Skeletal muscle satellite cell (primary cell): ENCODE results near the gene ZC3H6. TPM values are rescaled to one million over a fixed set of nuclear protein-coding genes. Genes with fewer than 3 reads are reported as not detected.
A peak's percentile ranks its signal among the peaks of the same experiment; 100 is the strongest.

Experiments
- H3K27me3 ChIP-seq: 2 replicates; pipeline ENCODE4 v1.7.0; 2013; ENCODE audit warnings: low read length; ENCODE audit not compliant: control insufficient read depth, insufficient read depth
- H3K36me3 ChIP-seq: 2 replicates; pipeline ENCODE4 v1.7.0; 2013; ENCODE audit warnings: mild to moderate bottlenecking, control low read depth, low read length; ENCODE audit not compliant: insufficient read depth
- H3K4me1 ChIP-seq: 2 replicates; pipeline ENCODE4 v1.7.0; 2013; ENCODE audit warnings: low read length; ENCODE audit not compliant: control insufficient read depth, insufficient read depth
- H3K4me2 ChIP-seq: 2 replicates; pipeline ENCODE4 v1.7.0; 2013; ENCODE audit warnings: mild to moderate bottlenecking, low read length
- H3K4me3 ChIP-seq: 2 replicates; pipeline ENCODE4 v1.7.0; 2013; ENCODE audit warnings: low read length
- H3K9ac ChIP-seq: 2 replicates; pipeline ENCODE4 v1.7.0; 2013; ENCODE audit warnings: mild to moderate bottlenecking, low read depth, low read length, moderate library complexity
- H3K9me3 ChIP-seq: replicated peaks from 2 replicates; pipeline ENCODE4 v1.7.0; 2013; ENCODE audit warnings: mild to moderate bottlenecking, control low read depth, low read length
- total RNA-seq: library from RNA; depleted of rRNA; stranded (reverse); fragments of >200 nt; gene quantifications from 2 replicates; pipeline ENCODE4 v1.2.3, GENCODE V29; 2012; rRNA removed

The ZC3H6 gene
- 2.0 and 2.8 TPM in 2 replicates for total RNA-seq

DNA sequence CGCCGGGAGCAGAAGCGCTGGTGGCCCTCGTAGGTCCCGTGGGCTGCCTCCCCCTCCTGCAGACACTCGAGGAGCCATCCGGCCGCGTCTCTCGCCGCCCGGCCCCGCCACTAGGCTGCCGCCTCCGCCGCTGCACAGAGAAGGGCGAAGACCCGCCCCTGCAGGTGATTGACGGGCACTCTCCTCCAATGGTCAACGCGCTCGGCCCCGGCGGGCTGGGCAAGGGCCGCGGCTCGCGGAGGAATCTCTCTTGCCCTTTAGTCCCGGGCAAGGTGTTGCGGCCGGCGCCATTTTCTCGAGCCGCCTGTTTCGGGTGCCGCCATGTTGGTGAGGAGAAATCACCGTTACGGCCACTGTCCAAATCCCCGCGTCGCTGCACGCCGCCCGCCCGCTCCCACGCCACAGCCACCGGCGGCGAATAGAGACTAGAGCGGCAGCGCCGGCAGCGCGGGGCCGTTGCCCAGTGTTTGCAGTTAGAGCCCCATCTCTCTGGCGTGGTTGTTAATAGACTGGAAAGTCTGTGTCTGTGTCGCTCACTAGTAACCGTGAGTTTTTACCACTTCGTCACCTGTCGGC is at the start of gene ZC3H6:
TSS of gene ZC3H6 (plus strand) at position 287 of the 576 bp plus-strand sequence. CDS start 398 bp downstream, outside the sequence.
- no peaks in the 10 kb centered on the region for H3K36me3 ChIP-seq
- peak within 1 kb of the TSS; percentile 91 for H3K4me2 ChIP-seq
- peak within 1 kb of the TSS; percentile 98 for H3K4me3 ChIP-seq
- H3K9ac ChIP-seq: peak within 1 kb of the TSS; percentile 100
- peaks cover 13% of the 10 kb centered on the region for H3K4me1 ChIP-seq
- no peaks in the 10 kb centered on the region for H3K9me3 ChIP-seq
- H3K27me3 ChIP-seq: no peaks in the 10 kb centered on the region

DNA sequence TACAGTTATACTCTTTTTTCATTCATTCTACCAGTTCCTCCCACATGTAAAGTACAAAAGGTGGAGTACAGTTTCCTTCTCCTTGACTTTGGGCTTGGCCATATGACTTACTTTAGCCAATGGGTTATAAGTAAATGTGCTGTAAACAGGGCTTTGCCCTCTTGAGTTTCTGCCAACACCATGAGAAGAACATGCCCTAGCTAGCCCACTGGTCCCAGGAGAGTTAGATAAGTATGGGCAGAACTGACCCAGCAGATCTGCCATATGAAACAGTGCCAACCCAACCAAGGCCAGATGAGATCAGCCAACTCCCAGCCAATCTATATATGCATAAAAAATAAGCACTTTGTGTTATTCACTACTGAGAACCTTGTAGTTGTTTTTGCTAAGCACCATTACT is 46.0 kb upstream of the ZC3H6 start:
- Histone ChIP-seq H3K4me2 (no peak overlapping the region), H3K9me3 (no peaks in the 10 kb centered on the region), H3K4me3 (no peak overlapping the region), H3K27me3 (no peaks in the 10 kb centered on the region), H3K36me3 (peaks cover 3% of the 10 kb centered on the region), H3K4me1 (no peaks in the 10 kb centered on the region), H3K9ac (no peak overlapping the region)

- no peak overlapping the region for H3K4me3 ChIP-seq
- peaks cover 3% of the 10 kb centered on the region for H3K36me3 ChIP-seq
- H3K9ac ChIP-seq: no peak overlapping the region
- no peaks in the 10 kb centered on the region for H3K27me3 ChIP-seq
- H3K4me2 ChIP-seq: no peak overlapping the region
- H3K4me1 ChIP-seq: no peaks in the 10 kb centered on the region
- H3K9me3 ChIP-seq: no peaks in the 10 kb centered on the region
Measured at GRCh38 chr2:112230371-112230770, 45.0 kb upstream of the ZC3H6 start.

DNA sequence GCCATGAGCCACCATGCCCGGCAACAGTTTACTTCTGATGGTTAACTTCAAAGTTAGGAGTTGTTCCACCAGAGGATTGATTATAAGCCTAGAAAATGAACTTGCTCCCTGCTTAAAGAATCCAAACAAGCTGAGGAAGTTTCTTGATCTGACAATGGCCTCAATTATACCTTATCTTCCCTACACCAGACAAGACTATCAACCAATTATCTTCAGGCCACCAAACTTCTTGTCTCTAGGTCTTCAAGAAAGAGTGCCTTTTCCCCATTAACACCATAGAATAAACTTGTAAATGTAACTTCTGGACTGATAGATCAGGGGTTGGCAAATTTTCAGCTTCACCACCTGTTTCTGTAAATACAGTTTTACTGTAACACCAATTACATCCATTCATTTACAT is 35.5 kb upstream of the ZC3H6 start:
- Histone ChIP-seq H3K9ac (no peak overlapping the region), H3K4me3 (no peak overlapping the region), H3K9me3 (no peaks in the 10 kb centered on the region), H3K27me3 (no peaks in the 10 kb centered on the region), H3K4me1 (no peaks in the 10 kb centered on the region), H3K4me2 (no peak overlapping the region), H3K36me3 (no peaks in the 10 kb centered on the region)

GRCh38 chr2:112242384-112242783 is 33.0 kb upstream of the ZC3H6 start:
- H3K4me2 ChIP-seq: no peak overlapping the region
- H3K36me3 ChIP-seq: peaks cover 3% of the 10 kb centered on the region
- no peak overlapping the region for H3K9ac ChIP-seq

GRCh38 chr2:112243233-112243632 is 32.2 kb upstream of the ZC3H6 start:
- H3K27me3 ChIP-seq: no peaks in the 10 kb centered on the region
- H3K4me2 ChIP-seq: no peak overlapping the region
- no peak overlapping the region for H3K9ac ChIP-seq
- H3K4me3 ChIP-seq: no peak overlapping the region
- H3K36me3 ChIP-seq: peaks cover 3% of the 10 kb centered on the region
- no peaks in the 10 kb centered on the region for H3K9me3 ChIP-seq
- H3K4me1 ChIP-seq: no peaks in the 10 kb centered on the region

More at GRCh38 chr2:112242384-112242783, 33.0 kb upstream of the ZC3H6 start:
- Histone ChIP-seq H3K9me3 (no peaks in the 10 kb centered on the region), H3K4me3 (no peak overlapping the region), H3K27me3 (no peaks in the 10 kb centered on the region), H3K4me1 (no peaks in the 10 kb centered on the region)

DNA sequence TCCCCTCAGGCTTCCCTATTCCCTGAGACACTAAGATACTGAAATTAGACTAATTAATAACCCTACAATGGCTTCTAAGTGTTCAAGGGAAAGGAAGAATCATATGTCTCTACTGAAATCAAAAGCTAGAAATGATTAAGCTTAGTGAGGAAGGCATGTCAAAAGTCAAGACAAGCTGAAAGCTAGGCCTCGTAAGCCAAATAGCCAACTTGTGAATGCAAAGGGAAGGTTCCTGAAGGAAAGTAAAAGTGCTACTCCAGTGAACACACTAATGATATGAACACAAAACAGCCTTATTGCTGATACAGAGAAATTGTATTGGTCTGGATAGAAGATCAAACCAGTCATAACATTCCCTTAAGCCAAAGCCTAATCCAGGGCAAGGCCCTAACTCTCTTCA is 30.5 kb upstream of the ZC3H6 start:
- H3K9me3 ChIP-seq: no peaks in the 10 kb centered on the region

GRCh38 chr2:112251271-112251670 is 24.1 kb upstream of the ZC3H6 start:
- H3K27me3 ChIP-seq: no peaks in the 10 kb centered on the region
- H3K4me1 ChIP-seq: peaks cover 6% of the 10 kb centered on the region
- no peak overlapping the region for H3K4me2 ChIP-seq
- no peaks in the 10 kb centered on the region for H3K9me3 ChIP-seq
- no peak overlapping the region for H3K4me3 ChIP-seq
- H3K9ac ChIP-seq: no peak overlapping the region
- H3K36me3 ChIP-seq: peaks cover under 1% of the 10 kb centered on the region

More for the DNA sequence above, 30.5 kb upstream of the ZC3H6 start:
- Histone ChIP-seq H3K36me3 (peaks cover 3% of the 10 kb centered on the region), H3K9ac (no peak overlapping the region), H3K4me2 (no peak overlapping the region), H3K4me1 (no peaks in the 10 kb centered on the region), H3K27me3 (no peaks in the 10 kb centered on the region), H3K4me3 (no peak overlapping the region)

GRCh38 chr2:112253261-112253815 is 22.1 kb upstream of the ZC3H6 start:
- H3K4me3 ChIP-seq: no peak overlapping the region
- H3K4me1 ChIP-seq: peaks cover 6% of the 10 kb centered on the region
- no peaks in the 10 kb centered on the region for H3K36me3 ChIP-seq
- H3K9ac ChIP-seq: no peak overlapping the region
- H3K27me3 ChIP-seq: no peaks in the 10 kb centered on the region
- H3K4me2 ChIP-seq: no peak overlapping the region
- no peaks in the 10 kb centered on the region for H3K9me3 ChIP-seq

DNA sequence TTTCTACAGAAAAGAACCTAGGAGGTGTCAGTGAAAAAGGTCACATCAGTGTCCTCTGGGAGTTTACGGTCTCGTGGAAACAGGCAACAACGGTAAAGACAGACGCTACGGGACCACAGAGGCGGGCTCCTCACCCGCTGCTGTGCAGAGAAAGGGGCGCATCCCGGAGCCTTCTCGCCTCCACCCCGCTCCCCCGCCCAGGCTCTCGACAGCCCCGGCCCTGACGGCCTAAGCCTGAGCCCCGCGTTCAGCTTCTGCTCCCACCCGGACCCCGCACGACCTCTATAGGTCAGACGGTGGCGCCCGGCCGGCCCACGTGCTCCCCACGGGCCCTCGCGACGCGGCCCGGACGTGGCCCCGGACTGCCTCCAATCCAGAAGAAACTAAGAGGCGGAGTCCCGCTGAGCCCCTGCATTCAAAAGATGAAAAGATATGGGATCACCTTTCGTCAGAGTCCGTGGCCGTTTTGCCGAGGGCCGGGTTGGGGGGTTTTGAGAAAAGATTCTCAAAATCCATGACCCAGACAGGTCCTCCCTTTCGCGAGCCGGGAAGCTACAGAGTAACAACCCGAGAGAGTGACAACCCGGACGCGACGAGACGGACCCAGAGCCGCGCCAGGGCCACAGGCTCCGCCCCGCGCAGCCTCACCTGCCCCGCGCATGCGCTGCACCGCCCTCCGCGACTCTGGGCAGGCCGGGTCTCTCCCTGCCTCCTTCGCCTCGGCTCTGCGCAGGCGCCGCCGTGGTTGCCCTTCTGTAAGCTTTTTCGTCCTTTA is 20.7 kb upstream of the ZC3H6 start, which contains the start of gene ZC3H8:
TSS of gene ZC3H8 (minus strand) at position 577 of the 775 bp plus-strand sequence. CDS start at position 516, 61 bp downstream.
- H3K4me1 ChIP-seq: peaks cover 6% of the 10 kb centered on the region
- H3K9ac ChIP-seq: peak within 1 kb of the TSS; percentile 87
- H3K27me3 ChIP-seq: no peaks in the 10 kb centered on the region
- no peaks in the 10 kb centered on the region for H3K36me3 ChIP-seq
- peak within 1 kb of the TSS; percentile 78 for H3K4me2 ChIP-seq
- no peaks in the 10 kb centered on the region for H3K9me3 ChIP-seq
- H3K4me3 ChIP-seq: peak within 1 kb of the TSS; percentile 90

GRCh38 chr2:112255875-112256274 is 19.5 kb upstream of the ZC3H6 start:
- H3K4me1 ChIP-seq: peaks cover 6% of the 10 kb centered on the region
- no peak overlapping the region for H3K9ac ChIP-seq
- H3K9me3 ChIP-seq: no peaks in the 10 kb centered on the region

More at GRCh38 chr2:112255875-112256274, 19.5 kb upstream of the ZC3H6 start:
- H3K4me2 ChIP-seq: no peak overlapping the region
- H3K4me3 ChIP-seq: no peak overlapping the region
- no peaks in the 10 kb centered on the region for H3K36me3 ChIP-seq
- no peaks in the 10 kb centered on the region for H3K27me3 ChIP-seq
